Measurements from ENCODE around the gene KCNC4.

Gene KCNC4

DNA sequence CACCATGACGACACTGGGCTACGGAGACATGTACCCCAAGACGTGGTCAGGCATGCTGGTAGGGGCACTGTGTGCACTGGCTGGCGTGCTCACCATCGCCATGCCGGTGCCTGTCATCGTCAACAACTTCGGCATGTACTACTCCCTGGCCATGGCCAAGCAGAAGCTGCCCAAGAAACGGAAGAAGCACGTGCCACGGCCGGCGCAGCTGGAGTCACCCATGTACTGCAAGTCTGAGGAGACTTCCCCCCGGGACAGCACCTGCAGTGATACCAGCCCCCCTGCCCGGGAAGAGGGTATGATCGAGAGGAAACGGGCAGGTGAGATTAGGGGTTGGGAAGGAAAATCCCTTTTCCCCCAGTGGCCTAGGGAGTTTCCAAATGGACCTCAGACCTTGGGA lies 13.5 kb downstream of the KCNC4 start:
- H3K36me3 Mint-ChIP-seq (ENCODE audit: low read depth): no peaks in the 10 kb centered on the region
- peaks cover 5% of the 10 kb centered on the region for H3K4me1 Mint-ChIP-seq
- no peak for DNase-seq
- H3K27ac Mint-ChIP-seq: no peak overlapping the region
- no peak for TF ChIP-seq CTCF (IDR thresholded peaks at IDR 0.05)
- H3K4me3 Mint-ChIP-seq: no peak overlapping the region
- no peaks in the 10 kb centered on the region for H3K9me3 Mint-ChIP-seq
- H3K27me3 Mint-ChIP-seq (ENCODE audit: low read depth, poor library complexity): peaks cover 10% of the 10 kb centered on the region

DNA sequence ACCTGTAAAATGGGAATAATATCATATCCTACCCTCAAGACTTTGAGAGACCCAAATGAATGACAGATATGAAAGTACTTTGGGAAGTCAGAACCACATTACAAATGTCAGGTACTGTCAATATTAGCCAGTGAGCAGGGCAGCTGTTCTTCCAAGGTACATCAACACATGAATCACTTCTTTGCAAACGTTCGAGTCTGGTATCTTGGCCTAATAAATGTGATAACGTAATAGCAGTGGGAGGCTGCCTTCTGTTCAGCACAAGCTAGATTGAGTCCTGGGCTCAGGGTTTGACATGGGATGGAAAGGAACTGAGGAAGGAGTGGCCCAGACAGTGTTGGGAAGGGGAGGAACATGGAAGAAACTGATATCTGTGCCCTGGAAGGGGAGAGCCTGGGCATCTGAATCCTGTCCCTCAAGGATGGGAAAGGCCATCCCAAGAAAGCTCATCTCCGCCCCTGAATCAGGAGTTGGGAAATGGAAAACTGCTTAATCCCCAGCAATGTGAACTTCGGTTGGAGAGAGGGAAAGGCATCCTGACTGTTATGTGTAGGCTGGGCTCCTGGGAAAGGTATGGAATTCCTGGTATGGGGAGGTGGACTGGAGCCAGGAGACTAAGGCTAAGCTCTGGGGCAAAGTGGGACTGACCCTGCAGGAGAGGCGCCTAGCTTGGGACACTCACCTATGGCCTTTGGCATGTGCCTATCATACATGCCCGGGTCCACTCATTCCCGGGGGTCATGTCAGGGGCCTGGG lies 14.3 kb downstream of the KCNC4 start:
- peaks cover 12% of the 10 kb centered on the region for H3K4me1 Mint-ChIP-seq
- H3K4me3 Mint-ChIP-seq: no peak overlapping the region
- DNase-seq: no peak
- no peak overlapping the region for H3K27ac Mint-ChIP-seq
- H3K9me3 Mint-ChIP-seq: no peaks in the 10 kb centered on the region
- TF ChIP-seq CTCF (IDR thresholded peaks at IDR 0.05): no peak
- H3K36me3 Mint-ChIP-seq (ENCODE audit: low read depth): no peaks in the 10 kb centered on the region
- peaks cover 10% of the 10 kb centered on the region for H3K27me3 Mint-ChIP-seq (ENCODE audit: low read depth, poor library complexity)

DNA sequence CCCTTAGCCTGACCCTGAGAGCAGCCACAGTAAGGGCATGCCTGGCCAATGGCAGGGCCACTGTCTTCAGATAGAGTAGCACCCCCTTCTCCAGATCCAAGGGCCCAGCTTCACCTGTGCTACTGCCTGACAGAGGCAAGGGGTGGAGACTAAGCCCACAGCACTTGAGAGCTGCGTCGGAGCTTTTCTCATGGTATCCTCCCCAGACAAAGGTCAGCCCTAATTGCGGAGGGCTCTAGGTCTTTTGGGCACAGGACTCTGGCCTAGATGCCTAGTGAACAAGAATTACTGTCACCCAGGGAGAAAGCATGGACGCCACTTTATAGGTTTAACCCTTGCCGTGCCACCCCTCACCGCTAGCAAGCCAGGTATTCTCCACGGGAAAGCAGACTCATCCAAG lies 15.1 kb downstream of the KCNC4 start:
- TF ChIP-seq CTCF (IDR thresholded peaks at IDR 0.05): no peak
- Mint-ChIP-seq H3K9me3 (no peaks in the 10 kb centered on the region), H3K4me3 (no peak overlapping the region), H3K27me3 (ENCODE audit: low read depth, poor library complexity) (peaks cover 5% of the 10 kb centered on the region), H3K4me1 (peaks cover 12% of the 10 kb centered on the region), H3K36me3 (ENCODE audit: low read depth) (no peaks in the 10 kb centered on the region), H3K27ac (no peak overlapping the region)
- no peak for DNase-seq

- H3K27ac Mint-ChIP-seq: no peak overlapping the region
- no peak overlapping the region for H3K4me3 Mint-ChIP-seq
- H3K9me3 Mint-ChIP-seq: no peaks in the 10 kb centered on the region
- peaks cover 12% of the 10 kb centered on the region for H3K4me1 Mint-ChIP-seq
- H3K27me3 Mint-ChIP-seq (ENCODE audit: low read depth, poor library complexity): peaks cover 7% of the 10 kb centered on the region
- no peak for DNase-seq
- H3K36me3 Mint-ChIP-seq (ENCODE audit: low read depth): no peaks in the 10 kb centered on the region
- TF ChIP-seq CTCF (IDR thresholded peaks at IDR 0.05): no peak
Observed at GRCh38 chr1:110225756-110226404, 15.8 kb downstream of the KCNC4 start.

DNA sequence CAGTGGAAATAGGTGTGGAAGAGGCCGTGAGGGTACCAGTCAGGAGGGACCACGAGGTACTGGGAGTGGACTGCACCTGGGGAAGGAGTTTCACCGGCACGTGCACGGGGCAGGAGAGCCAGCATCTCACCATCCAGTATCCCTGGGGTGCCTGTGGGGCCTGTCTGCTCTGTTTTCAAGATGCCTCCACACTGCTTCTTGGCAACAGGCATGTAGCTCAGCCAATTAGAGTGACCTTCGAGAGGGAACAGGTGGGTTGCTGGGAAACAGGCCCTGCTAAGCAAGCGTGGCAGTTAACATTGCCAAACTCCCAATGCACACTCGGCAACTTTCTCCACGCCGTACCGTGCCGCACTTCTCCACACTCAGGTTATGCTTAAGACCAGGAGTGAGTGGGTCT lies 17.7 kb downstream of the KCNC4 start:
- Mint-ChIP-seq H3K36me3 (ENCODE audit: low read depth) (no peaks in the 10 kb centered on the region), H3K27me3 (ENCODE audit: low read depth, poor library complexity) (peaks cover 6% of the 10 kb centered on the region), H3K4me3 (no peak overlapping the region), H3K9me3 (no peaks in the 10 kb centered on the region), H3K27ac (no peak overlapping the region), H3K4me1 (peaks cover 12% of the 10 kb centered on the region)
- no peak for DNase-seq
- no peak for TF ChIP-seq CTCF (IDR thresholded peaks at IDR 0.05)

- Mint-ChIP-seq H3K9me3 (no peaks in the 10 kb centered on the region), H3K27ac (peak overlapping the region; percentile 74), H3K27me3 (ENCODE audit: low read depth, poor library complexity) (peaks cover 7% of the 10 kb centered on the region), H3K4me3 (no peak overlapping the region), H3K36me3 (ENCODE audit: low read depth) (no peaks in the 10 kb centered on the region), H3K4me1 (peaks cover 12% of the 10 kb centered on the region)
- TF ChIP-seq CTCF (IDR thresholded peaks at IDR 0.05): no peak
- no peak for DNase-seq
Observed at GRCh38 chr1:110228381-110228780, 18.3 kb downstream of the KCNC4 start.
